ENCODE results near the gene LYRM9.
"Not testable (repeated sequence)": the region's sequence is repeated elsewhere in the genome, so short reads cannot be mapped to it uniquely, and the experiment has no call there.

Gene LYRM9

GRCh38 chr17:27892866-27893769, at the start of gene LYRM9:
TSS of gene LYRM9 (minus strand) at chr17:27893365. CDS start at chr17:27882694, 10,671 bp downstream.
- DNase-seq (ENCODE audit: low spot score) = peak; percentile 90

- DNase-seq (ENCODE audit: low spot score) = no peak
These were observed 47.6 kb upstream of the LYRM9 start for GRCh38 chr17:27940503-27941428.

- DNase-seq (ENCODE audit: low spot score) = no peak
These were observed 46.6 kb upstream of the LYRM9 start for GRCh38 chr17:27939474-27940465.

- DNase-seq (ENCODE audit: low spot score) = no peak
These were observed 45.7 kb upstream of the LYRM9 start for GRCh38 chr17:27938864-27939263.

GRCh38 chr17:27938241-27938640, 45.1 kb upstream of the LYRM9 start:
- DNase-seq (ENCODE audit: low spot score) = no peak

GRCh38 chr17:27937025-27937546, 43.9 kb upstream of the LYRM9 start:
- DNase-seq (ENCODE audit: low spot score) = no peak

- no peak for DNase-seq (ENCODE audit: low spot score)
These were observed 36.8 kb upstream of the LYRM9 start for GRCh38 chr17:27930000-27930399.

- DNase-seq (ENCODE audit: low spot score) = no peak
These were observed 35.4 kb upstream of the LYRM9 start for GRCh38 chr17:27928587-27928986.

- no peak for DNase-seq (ENCODE audit: low spot score)
These were observed 34.6 kb upstream of the LYRM9 start for GRCh38 chr17:27927781-27928180.

GRCh38 chr17:27921599-27921998, 28.4 kb upstream of the LYRM9 start:
- no peak for DNase-seq (ENCODE audit: low spot score)

- no peak for DNase-seq (ENCODE audit: low spot score)
These were observed 27.9 kb upstream of the LYRM9 start for GRCh38 chr17:27921077-27921476.

- no peak for DNase-seq (ENCODE audit: low spot score)
These were observed 27.4 kb upstream of the LYRM9 start for GRCh38 chr17:27920569-27920968.

GRCh38 chr17:27919079-27919478, 25.9 kb upstream of the LYRM9 start:
- DNase-seq (ENCODE audit: low spot score) = no peak

GRCh38 chr17:27918498-27918897, 25.3 kb upstream of the LYRM9 start:
- no peak for DNase-seq (ENCODE audit: low spot score)

GRCh38 chr17:27917000-27917399, 23.8 kb upstream of the LYRM9 start:
- no peak for DNase-seq (ENCODE audit: low spot score)

GRCh38 chr17:27915709-27916108, 22.5 kb upstream of the LYRM9 start:
- DNase-seq (ENCODE audit: low spot score) = no peak

- DNase-seq (ENCODE audit: low spot score) = no peak
These were observed 21.2 kb upstream of the LYRM9 start for GRCh38 chr17:27914382-27914781.

GRCh38 chr17:27912964-27913363, 19.8 kb upstream of the LYRM9 start:
- DNase-seq (ENCODE audit: low spot score) = no peak

GRCh38 chr17:27912299-27912698, 19.1 kb upstream of the LYRM9 start:
- DNase-seq (ENCODE audit: low spot score) = not testable (repeated sequence)

- no peak for DNase-seq (ENCODE audit: low spot score)
These were observed 14.9 kb upstream of the LYRM9 start for GRCh38 chr17:27907976-27908558.

- no peak for DNase-seq (ENCODE audit: low spot score)
These were observed 13.5 kb upstream of the LYRM9 start for GRCh38 chr17:27906623-27907022.
